Coronary artery (tissue), 2 donors: ENCODE data around the gene FREY1.

Experiments
- DNase-seq: peaks from one replicate; pipeline ENCODE4 v3.0.0-alpha.2; 2017; ENCODE audit warnings: low spot score
- H3K27ac ChIP-seq, 2 donors: fragments of 200-600 bp; sonication (generic); one replicate each; pipeline ENCODE4 v1.5.1; 2016 to 2019
- H3K4me3 ChIP-seq: fragments of 200-600 bp; sonication (generic); 2 replicates; pipeline ENCODE4 v1.5.1; 2016; ENCODE audit warnings: mild to moderate bottlenecking, moderate library complexity
- CTCF ChIP-seq: fragments of 200-600 bp; sonication (generic); IDR thresholded peaks from one replicate; pipeline ENCODE4 v1.5.1; 2019; ENCODE audit warnings: antibody characterized with exemption

Gene FREY1

GRCh38 chr11:45933131-45933831 lies 26.2 kb upstream of the FREY1 start:
- no peak overlapping the region for H3K27ac ChIP-seq
- H3K4me3 ChIP-seq: no peak overlapping the region
- DNase-seq: no peak
- no peak for TF ChIP-seq CTCF

- DNase-seq: no peak
- Histone ChIP-seq H3K4me3 (no peak overlapping the region), H3K27ac (no peak overlapping the region)
- no peak for TF ChIP-seq CTCF
Observed at GRCh38 chr11:45932217-45932616, 25.1 kb upstream of the FREY1 start.

- Histone ChIP-seq H3K27ac (no peak overlapping the region), H3K4me3 (no peak overlapping the region)
- TF ChIP-seq CTCF: no peak
- DNase-seq: peak; percentile 69
Observed at GRCh38 chr11:45931739-45932138, 24.7 kb upstream of the FREY1 start.

- no peak for DNase-seq
- no peak overlapping the region for H3K4me3 ChIP-seq
- TF ChIP-seq CTCF: no peak
- no peak overlapping the region for H3K27ac ChIP-seq
Observed at GRCh38 chr11:45930951-45931570, 24.0 kb upstream of the FREY1 start.

GRCh38 chr11:45930031-45930794 lies 23.1 kb upstream of the FREY1 start:
- Histone ChIP-seq H3K27ac (no peak overlapping the region), H3K4me3 (no peak overlapping the region)
- no peak for TF ChIP-seq CTCF
- peak; percentile 62 for DNase-seq

- no peak overlapping the region for H3K4me3 ChIP-seq
- no peak for TF ChIP-seq CTCF
- DNase-seq: no peak
- no peak overlapping the region for H3K27ac ChIP-seq
Observed at GRCh38 chr11:45929486-45930030, 22.5 kb upstream of the FREY1 start.
